NCI-H748 (cell line): ENCODE data around the gene KIAA0232.

Experiments used
- DNase-seq: peaks from one replicate; lab custom pipeline; 2025; ENCODE audit not compliant: unreplicated experiment; lab: John Stamatoyannopoulos, UW

KIAA0232 gene

GRCh38 chr4:6915041-6916005 is 132.8 kb downstream of the KIAA0232 start:
- no peak for DNase-seq

- no peak for DNase-seq
Observed at GRCh38 chr4:6916069-6916586, 133.6 kb downstream of the KIAA0232 start.

GRCh38 chr4:6916587-6917460 is 134.3 kb downstream of the KIAA0232 start:
- no peak for DNase-seq

- peak; percentile 97 for DNase-seq
Observed at GRCh38 chr4:6917461-6918271, 135.1 kb downstream of the KIAA0232 start.

- DNase-seq = no peak
Observed at GRCh38 chr4:6918338-6918737, 135.8 kb downstream of the KIAA0232 start.

GRCh38 chr4:6920171-6920570 is 137.6 kb downstream of the KIAA0232 start:
- no peak for DNase-seq

GRCh38 chr4:6923507-6923906 is 141.0 kb downstream of the KIAA0232 start:
- DNase-seq = no peak

- no peak for DNase-seq
Observed at GRCh38 chr4:6924361-6924779, 141.8 kb downstream of the KIAA0232 start.

GRCh38 chr4:6925357-6925836 is 142.9 kb downstream of the KIAA0232 start:
- no peak for DNase-seq

GRCh38 chr4:6926081-6926480 is 143.6 kb downstream of the KIAA0232 start:
- DNase-seq = no peak

- DNase-seq = no peak
Observed at GRCh38 chr4:6926681-6927478, 144.4 kb downstream of the KIAA0232 start.

- no peak for DNase-seq
Observed at GRCh38 chr4:6928081-6928480, 145.6 kb downstream of the KIAA0232 start.

GRCh38 chr4:6929339-6929811 is 146.8 kb downstream of the KIAA0232 start:
- DNase-seq = no peak

GRCh38 chr4:6929812-6930464 is 147.4 kb downstream of the KIAA0232 start:
- no peak for DNase-seq

GRCh38 chr4:6932475-6932874 is 149.9 kb downstream of the KIAA0232 start:
- no peak for DNase-seq

GRCh38 chr4:6932918-6933317 is 150.4 kb downstream of the KIAA0232 start:
- no peak for DNase-seq
